DND-41 (cell line): ENCODE results near the gene TGFBR2.

Source experiments
- EZH2 ChIP-seq: IDR thresholded peaks from 3 replicates; pipeline ENCODE4 v1.6.1; 2012; ENCODE audit warnings: borderline replicate concordance, low read depth, mild to moderate bottlenecking, moderate library complexity, low read length, inconsistent platforms; ENCODE audit not compliant: severe bottlenecking
- TF ChIP-seq, protein P1 (sequence below): IDR thresholded peaks from 2 replicates; pipeline ENCODE4 v1.5.1; 2012; ENCODE audit warnings: borderline replicate concordance, low read length, moderate library complexity, mild to moderate bottlenecking; ENCODE audit not compliant: poor library complexity, severe bottlenecking; ENCODE audit errors: extremely low read depth

DNA sequence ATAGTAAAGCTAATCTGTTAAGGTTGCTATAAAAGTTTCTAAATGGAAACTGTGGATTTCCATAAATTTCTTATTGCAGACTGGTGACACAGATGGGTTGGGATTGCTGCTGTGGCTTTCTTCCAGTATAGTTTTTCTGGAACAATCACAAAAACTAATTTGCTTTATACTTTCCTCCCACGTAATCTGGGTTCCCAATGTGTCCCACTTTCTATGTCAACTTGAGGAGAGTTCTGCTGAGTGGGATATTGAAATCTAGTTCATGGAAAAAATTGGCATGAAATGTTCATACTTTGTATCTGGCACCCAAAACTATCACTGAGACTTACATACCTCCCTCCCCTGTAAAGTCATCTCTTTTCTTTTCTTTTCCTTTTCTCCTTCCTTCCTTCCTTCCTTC lies 126.8 kb downstream of the TGFBR2 start:
- TF ChIP-seq, protein P1, sequence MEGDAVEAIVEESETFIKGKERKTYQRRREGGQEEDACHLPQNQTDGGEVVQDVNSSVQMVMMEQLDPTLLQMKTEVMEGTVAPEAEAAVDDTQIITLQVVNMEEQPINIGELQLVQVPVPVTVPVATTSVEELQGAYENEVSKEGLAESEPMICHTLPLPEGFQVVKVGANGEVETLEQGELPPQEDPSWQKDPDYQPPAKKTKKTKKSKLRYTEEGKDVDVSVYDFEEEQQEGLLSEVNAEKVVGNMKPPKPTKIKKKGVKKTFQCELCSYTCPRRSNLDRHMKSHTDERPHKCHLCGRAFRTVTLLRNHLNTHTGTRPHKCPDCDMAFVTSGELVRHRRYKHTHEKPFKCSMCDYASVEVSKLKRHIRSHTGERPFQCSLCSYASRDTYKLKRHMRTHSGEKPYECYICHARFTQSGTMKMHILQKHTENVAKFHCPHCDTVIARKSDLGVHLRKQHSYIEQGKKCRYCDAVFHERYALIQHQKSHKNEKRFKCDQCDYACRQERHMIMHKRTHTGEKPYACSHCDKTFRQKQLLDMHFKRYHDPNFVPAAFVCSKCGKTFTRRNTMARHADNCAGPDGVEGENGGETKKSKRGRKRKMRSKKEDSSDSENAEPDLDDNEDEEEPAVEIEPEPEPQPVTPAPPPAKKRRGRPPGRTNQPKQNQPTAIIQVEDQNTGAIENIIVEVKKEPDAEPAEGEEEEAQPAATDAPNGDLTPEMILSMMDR: no peak
- no peak for TF ChIP-seq EZH2
